ENCODE measurements around the gene IL15RA.

DNA sequence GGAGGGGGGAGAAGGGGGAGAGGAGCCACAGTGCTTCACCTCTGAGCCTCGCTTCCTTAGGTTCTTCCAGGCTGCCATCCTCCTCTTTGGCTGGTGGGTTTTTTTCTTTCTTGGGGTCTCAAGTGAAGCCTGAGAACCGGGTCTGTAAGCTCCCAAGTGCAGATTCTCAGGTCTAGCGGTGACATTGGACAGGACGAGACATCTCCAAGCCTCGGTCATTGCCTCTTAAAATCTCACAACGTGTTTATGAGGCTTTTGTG, 817 bp upstream of the IL15RA start:
- TF ChIP-seq, protein P1, sequence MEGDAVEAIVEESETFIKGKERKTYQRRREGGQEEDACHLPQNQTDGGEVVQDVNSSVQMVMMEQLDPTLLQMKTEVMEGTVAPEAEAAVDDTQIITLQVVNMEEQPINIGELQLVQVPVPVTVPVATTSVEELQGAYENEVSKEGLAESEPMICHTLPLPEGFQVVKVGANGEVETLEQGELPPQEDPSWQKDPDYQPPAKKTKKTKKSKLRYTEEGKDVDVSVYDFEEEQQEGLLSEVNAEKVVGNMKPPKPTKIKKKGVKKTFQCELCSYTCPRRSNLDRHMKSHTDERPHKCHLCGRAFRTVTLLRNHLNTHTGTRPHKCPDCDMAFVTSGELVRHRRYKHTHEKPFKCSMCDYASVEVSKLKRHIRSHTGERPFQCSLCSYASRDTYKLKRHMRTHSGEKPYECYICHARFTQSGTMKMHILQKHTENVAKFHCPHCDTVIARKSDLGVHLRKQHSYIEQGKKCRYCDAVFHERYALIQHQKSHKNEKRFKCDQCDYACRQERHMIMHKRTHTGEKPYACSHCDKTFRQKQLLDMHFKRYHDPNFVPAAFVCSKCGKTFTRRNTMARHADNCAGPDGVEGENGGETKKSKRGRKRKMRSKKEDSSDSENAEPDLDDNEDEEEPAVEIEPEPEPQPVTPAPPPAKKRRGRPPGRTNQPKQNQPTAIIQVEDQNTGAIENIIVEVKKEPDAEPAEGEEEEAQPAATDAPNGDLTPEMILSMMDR (IDR thresholded peaks at IDR 0.05): no peak
- no peak for TF ChIP-seq POLR2A (IDR thresholded peaks at IDR 0.05)

All from esophagus squamous epithelium (tissue), 4 donors.